Measurements from ENCODE around the gene ROR1. TPM values are rescaled to one million over a fixed set of nuclear protein-coding genes. Genes with fewer than 3 reads are reported as not detected.

ROR1 gene
- total RNA-seq, 1 experiment from 2014 or later = 33.8 TPM

- CTCF ChIA-PET = no interaction called here
- H3K9me3 Mint-ChIP-seq (ENCODE audit: low read depth, unreplicated experiment) = no peaks in the 10 kb centered on the region
- H3K4me3 Mint-ChIP-seq (ENCODE audit: low read depth, unreplicated experiment) = no peak overlapping the region
- no peak for TF ChIP-seq CTCF (IDR thresholded peaks at IDR 0.05; ENCODE audit: unreplicated experiment)
- H3K4me1 Mint-ChIP-seq (ENCODE audit: low read depth, unreplicated experiment) = peaks cover 8% of the 10 kb centered on the region
- no TSS peak for BruUV-seq (replicated peaks)
- H3K27me3 Mint-ChIP-seq (ENCODE audit: unreplicated experiment) = no peaks in the 10 kb centered on the region
- H3K36me3 Mint-ChIP-seq (ENCODE audit: insufficient read depth, unreplicated experiment) = no peaks in the 10 kb centered on the region
- no peak for DNase-seq
- intact Hi-C loops (cut with micrococcal nuclease; ENCODE audit: unreplicated experiment) = no loop called here
- no peak overlapping the region for H3K27ac Mint-ChIP-seq (ENCODE audit: unreplicated experiment)
These were observed 27.5 kb upstream of the ROR1 start for GRCh38 chr1:63746129-63746864.

- H3K4me3 Mint-ChIP-seq (ENCODE audit: low read depth, unreplicated experiment) = no peak overlapping the region
- no peak overlapping the region for H3K27ac Mint-ChIP-seq (ENCODE audit: unreplicated experiment)
- no peaks in the 10 kb centered on the region for H3K36me3 Mint-ChIP-seq (ENCODE audit: insufficient read depth, unreplicated experiment)
- peaks cover 8% of the 10 kb centered on the region for H3K4me1 Mint-ChIP-seq (ENCODE audit: low read depth, unreplicated experiment)
- no peaks in the 10 kb centered on the region for H3K9me3 Mint-ChIP-seq (ENCODE audit: low read depth, unreplicated experiment)
- intact Hi-C loops (cut with micrococcal nuclease; ENCODE audit: unreplicated experiment) = no loop called here
- H3K27me3 Mint-ChIP-seq (ENCODE audit: unreplicated experiment) = no peaks in the 10 kb centered on the region
- no peak for DNase-seq
- CTCF ChIA-PET = interaction anchor here (0.5 kb wide), 1 partner anchor 424 kb away, joined by 3 read pairs; no protein-coding TSS in a partner anchor
- TF ChIP-seq CTCF (IDR thresholded peaks at IDR 0.05; ENCODE audit: unreplicated experiment) = no peak
- BruUV-seq (replicated peaks) = no TSS peak
These were observed 26.4 kb upstream of the ROR1 start for GRCh38 chr1:63747445-63747844.

GRCh38 chr1:63748046-63748580 is 25.7 kb upstream of the ROR1 start:
- no peaks in the 10 kb centered on the region for H3K36me3 Mint-ChIP-seq (ENCODE audit: insufficient read depth, unreplicated experiment)
- no peaks in the 10 kb centered on the region for H3K9me3 Mint-ChIP-seq (ENCODE audit: low read depth, unreplicated experiment)
- H3K4me1 Mint-ChIP-seq (ENCODE audit: low read depth, unreplicated experiment) = peaks cover 15% of the 10 kb centered on the region
- DNase-seq = no peak
- no peak for TF ChIP-seq CTCF (IDR thresholded peaks at IDR 0.05; ENCODE audit: unreplicated experiment)
- H3K27ac Mint-ChIP-seq (ENCODE audit: unreplicated experiment) = no peak overlapping the region
- H3K4me3 Mint-ChIP-seq (ENCODE audit: low read depth, unreplicated experiment) = no peak overlapping the region
- BruUV-seq (replicated peaks) = no TSS peak
- H3K27me3 Mint-ChIP-seq (ENCODE audit: unreplicated experiment) = no peaks in the 10 kb centered on the region
- intact Hi-C loops (cut with micrococcal nuclease; ENCODE audit: unreplicated experiment) = no loop called here
- CTCF ChIA-PET = interaction anchor here (0.5 kb wide), 1 partner anchor 425 kb away, joined by 3 read pairs; no protein-coding TSS in a partner anchor

GRCh38 chr1:63748641-63749040 is 25.2 kb upstream of the ROR1 start:
- Mint-ChIP-seq H3K27ac (ENCODE audit: unreplicated experiment) (no peak overlapping the region), H3K4me1 (ENCODE audit: low read depth, unreplicated experiment) (peaks cover 16% of the 10 kb centered on the region), H3K36me3 (ENCODE audit: insufficient read depth, unreplicated experiment) (no peaks in the 10 kb centered on the region), H3K27me3 (ENCODE audit: unreplicated experiment) (no peaks in the 10 kb centered on the region), H3K4me3 (ENCODE audit: low read depth, unreplicated experiment) (no peak overlapping the region), H3K9me3 (ENCODE audit: low read depth, unreplicated experiment) (no peaks in the 10 kb centered on the region)
- TF ChIP-seq CTCF (IDR thresholded peaks at IDR 0.05; ENCODE audit: unreplicated experiment) = no peak
- intact Hi-C loops (cut with micrococcal nuclease; ENCODE audit: unreplicated experiment) = no loop called here
- CTCF ChIA-PET = no interaction called here
- BruUV-seq (replicated peaks) = no TSS peak
- no peak for DNase-seq

All from Calu3 (cell line).